ENCODE measurements around the gene SYT17.

The SYT17 gene

GRCh38 chr16:19175492-19176262 lies 7.6 kb downstream of the SYT17 start:
- ChIA-PET POLR2A (ENCODE audit: low non-redundant PET) (interaction anchor here (0.6 kb wide), 1 partner anchor 359 kb away, joined by 4 read pairs; no protein-coding TSS in a partner anchor), CTCF (interaction anchor here (0.6 to 1.4 kb wide), 4 partner anchors 20 to 90 kb away, joined by 3 to 5 read pairs (median 4); no protein-coding TSS in a partner anchor)
- no peak for DNase-seq (ENCODE audit: low spot score)

GRCh38 chr16:19177111-19177739 lies 9.2 kb downstream of the SYT17 start:
- TF ChIP-seq CTCF (conservative IDR thresholded peaks at IDR 0.05; ENCODE audit: low read depth): no peak
- DNase-seq (ENCODE audit: low spot score): no peak
- ChIA-PET CTCF (interaction anchor here (0.5 to 1.6 kb wide), 3 partner anchors 91 to 325 kb away, joined by 3 to 5 read pairs (median 3); no protein-coding TSS in a partner anchor), POLR2A (ENCODE audit: low non-redundant PET) (no interaction called here)
- no peak overlapping the region for H3K27ac ChIP-seq

More at GRCh38 chr16:19175492-19176262, 7.6 kb downstream of the SYT17 start:
- no peak for TF ChIP-seq CTCF (conservative IDR thresholded peaks at IDR 0.05; ENCODE audit: low read depth)
- H3K27ac ChIP-seq: no peak overlapping the region

GRCh38 chr16:19179546-19180490 lies 11.8 kb downstream of the SYT17 start:
- DNase-seq (ENCODE audit: low spot score): peak; percentile 66
- ChIA-PET CTCF (interaction anchor here (0.6 to 1.5 kb wide), 5 partner anchors 9 to 92 kb away, joined by 3 to 11 read pairs (median 3); no protein-coding TSS in a partner anchor), POLR2A (ENCODE audit: low non-redundant PET) (no interaction called here)
- no peak; the same call in 1 of the 2 replicates for TF ChIP-seq CTCF (conservative IDR thresholded peaks at IDR 0.05; ENCODE audit: low read depth)
- H3K27ac ChIP-seq: no peak overlapping the region

- H3K27ac ChIP-seq: no peak overlapping the region
- no peak for TF ChIP-seq CTCF (conservative IDR thresholded peaks at IDR 0.05; ENCODE audit: low read depth)
- CTCF ChIA-PET: interaction anchor here (0.7 kb wide), 1 partner anchor 321 kb away, joined by 5 read pairs; no protein-coding TSS in a partner anchor
- POLR2A ChIA-PET (ENCODE audit: low non-redundant PET): no interaction called here
- no peak for DNase-seq (ENCODE audit: low spot score)
These were observed 12.7 kb downstream of the SYT17 start for GRCh38 chr16:19180741-19181140.

- ChIA-PET POLR2A (ENCODE audit: low non-redundant PET) (no interaction called here), CTCF (interaction anchor here (0.6 kb wide), 1 partner anchor 38 kb away, joined by 3 read pairs; no protein-coding TSS in a partner anchor)
- no peak for TF ChIP-seq CTCF (conservative IDR thresholded peaks at IDR 0.05; ENCODE audit: low read depth)
- DNase-seq (ENCODE audit: low spot score): no peak
- H3K27ac ChIP-seq: no peak overlapping the region
These were observed 14.4 kb downstream of the SYT17 start for GRCh38 chr16:19182481-19182880.

- no peak for TF ChIP-seq CTCF (conservative IDR thresholded peaks at IDR 0.05; ENCODE audit: low read depth)
- H3K27ac ChIP-seq: peak overlapping the region; percentile 74
- POLR2A ChIA-PET (ENCODE audit: low non-redundant PET): no interaction called here
- CTCF ChIA-PET: no interaction called here
- no peak for DNase-seq (ENCODE audit: low spot score)
These were observed 15.1 kb downstream of the SYT17 start for GRCh38 chr16:19183187-19183586.
